ENCODE measurements around the gene PDXK. TPM values are rescaled to one million over a fixed set of nuclear protein-coding genes. Genes with fewer than 3 reads are reported as not detected.

PDXK gene
- total RNA-seq, 1 donor from 2014 or later: 12.5 TPM

DNA sequence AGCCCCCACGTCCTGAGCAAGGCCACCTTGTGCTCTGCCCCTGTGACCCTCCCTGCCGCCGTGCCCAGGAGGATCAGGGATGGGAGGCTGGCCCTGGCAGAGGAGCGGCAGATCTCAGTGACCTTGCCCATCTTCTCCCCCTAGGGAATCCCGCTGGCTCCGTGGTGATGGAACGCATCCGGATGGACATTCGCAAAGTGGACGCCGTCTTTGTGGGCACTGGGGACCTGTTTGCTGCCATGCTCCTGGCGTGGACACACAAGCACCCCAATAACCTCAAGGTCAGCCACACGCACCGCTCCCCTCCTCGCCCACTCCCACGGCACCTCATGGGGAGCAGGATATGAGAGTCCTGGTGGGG is 34.5 kb downstream of the PDXK start:
- no peaks in the 10 kb centered on the region for H3K27me3 ChIP-seq (ENCODE audit: control insufficient read depth in 3 of 3, insufficient read depth in 3 of 3, low read length in 3 of 3)
- no peak overlapping the region for H3K9ac ChIP-seq (ENCODE audit: low read depth in 1 of 3, low read length in 3 of 3)
- H3K4me3 ChIP-seq (ENCODE audit: low read length in 3 of 3): no peak overlapping the region
- peaks cover 36 to 43% (median 39%) of the 10 kb centered on the region in 3 donors for H3K36me3 ChIP-seq (ENCODE audit: control insufficient read depth in 3 of 3, insufficient read depth in 3 of 3, low read length in 3 of 3)
- H3K9me3 ChIP-seq (ENCODE audit: control insufficient read depth in 3 of 3, low read length in 3 of 3): no peaks in the 10 kb centered on the region
- H3K27ac ChIP-seq (ENCODE audit: low read depth, low read length): no peak overlapping the region
- H3K4me1 ChIP-seq (ENCODE audit: control insufficient read depth in 3 of 3, insufficient read depth in 3 of 3, low read length in 3 of 3): peaks cover 3 to 4% (median 4%) of the 10 kb centered on the region in 3 donors

DNA sequence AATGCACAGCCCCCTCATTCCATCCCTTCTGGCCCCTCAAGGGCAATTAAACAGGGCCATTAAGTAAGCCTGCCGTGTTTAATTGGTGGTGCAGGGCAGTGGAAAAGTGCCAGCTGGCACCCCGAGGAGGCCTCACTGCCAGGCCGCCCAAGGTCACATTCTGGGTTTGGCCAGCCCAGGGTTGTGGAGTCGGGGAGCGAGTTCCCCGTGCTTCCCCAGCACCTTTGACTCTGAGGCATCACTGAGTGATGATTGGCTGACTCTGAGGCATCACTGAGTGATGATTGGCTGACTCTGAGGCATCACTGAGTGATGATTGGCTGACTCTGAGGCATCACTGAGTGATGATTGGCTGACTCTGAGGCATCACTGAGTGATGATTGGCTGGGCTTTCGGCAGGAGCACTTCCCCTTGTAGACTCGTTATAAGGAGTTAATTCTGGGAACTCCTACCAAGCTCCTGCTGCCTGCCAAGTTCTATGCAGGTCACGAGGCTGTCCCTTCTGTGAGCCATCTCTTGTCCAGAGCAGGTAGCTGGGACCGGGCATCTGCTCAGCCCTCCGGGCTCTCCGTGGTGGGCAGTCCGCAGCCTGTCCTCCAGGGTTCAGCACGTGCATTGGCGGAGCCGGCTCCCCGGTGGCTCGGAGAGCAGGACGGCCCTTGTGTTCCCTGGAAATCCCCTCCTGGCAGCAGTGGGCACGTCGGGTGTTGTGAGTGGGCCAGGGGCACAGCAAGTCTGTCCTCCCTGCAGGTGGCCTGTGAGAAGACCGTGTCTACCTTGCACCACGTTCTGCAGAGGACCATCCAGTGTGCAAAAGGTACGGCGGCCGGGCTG is 36.2 kb downstream of the PDXK start:
- Histone ChIP-seq H3K4me1 (ENCODE audit: control insufficient read depth in 3 of 3, insufficient read depth in 3 of 3, low read length in 3 of 3) (peaks cover 3 to 4% (median 4%) of the 10 kb centered on the region in 3 donors), H3K9ac (ENCODE audit: low read depth in 1 of 3, low read length in 3 of 3) (no peak overlapping the region), H3K4me3 (ENCODE audit: low read length in 3 of 3) (no peak overlapping the region), H3K27me3 (ENCODE audit: control insufficient read depth in 3 of 3, insufficient read depth in 3 of 3, low read length in 3 of 3) (no peaks in the 10 kb centered on the region), H3K27ac (ENCODE audit: low read depth, low read length) (no peak overlapping the region), H3K9me3 (ENCODE audit: control insufficient read depth in 3 of 3, low read length in 3 of 3) (no peaks in the 10 kb centered on the region), H3K36me3 (ENCODE audit: control insufficient read depth in 3 of 3, insufficient read depth in 3 of 3, low read length in 3 of 3) (peaks cover 37 to 43% (median 38%) of the 10 kb centered on the region in 3 donors)

- no peaks in the 10 kb centered on the region for H3K9me3 ChIP-seq (ENCODE audit: control insufficient read depth in 3 of 3, low read length in 3 of 3)
- H3K36me3 ChIP-seq (ENCODE audit: control insufficient read depth in 3 of 3, insufficient read depth in 3 of 3, low read length in 3 of 3): peaks cover 33 to 36% (median 36%) of the 10 kb centered on the region in 3 donors
- H3K27me3 ChIP-seq (ENCODE audit: control insufficient read depth in 3 of 3, insufficient read depth in 3 of 3, low read length in 3 of 3): no peaks in the 10 kb centered on the region
- H3K27ac ChIP-seq (ENCODE audit: low read depth, low read length): no peak overlapping the region
- H3K4me1 ChIP-seq (ENCODE audit: control insufficient read depth in 3 of 3, insufficient read depth in 3 of 3, low read length in 3 of 3): peaks cover 3 to 4% (median 4%) of the 10 kb centered on the region in 3 donors
- H3K9ac ChIP-seq (ENCODE audit: low read depth in 1 of 3, low read length in 3 of 3): no peak overlapping the region
- no peak overlapping the region for H3K4me3 ChIP-seq (ENCODE audit: low read length in 3 of 3)
Measured at GRCh38 chr21:43755820-43756594, 37.1 kb downstream of the PDXK start.

GRCh38 chr21:43757601-43758000 is 38.7 kb downstream of the PDXK start:
- H3K9ac ChIP-seq (ENCODE audit: low read depth in 1 of 3, low read length in 3 of 3): peak overlapping the region in 1 of 3 donors; percentile 40
- H3K9me3 ChIP-seq (ENCODE audit: control insufficient read depth in 3 of 3, low read length in 3 of 3): no peaks in the 10 kb centered on the region
- H3K4me3 ChIP-seq (ENCODE audit: low read length in 3 of 3): no peak overlapping the region
- H3K27ac ChIP-seq (ENCODE audit: low read depth, low read length): no peak overlapping the region
- no peaks in the 10 kb centered on the region for H3K27me3 ChIP-seq (ENCODE audit: control insufficient read depth in 3 of 3, insufficient read depth in 3 of 3, low read length in 3 of 3)
- H3K36me3 ChIP-seq (ENCODE audit: control insufficient read depth in 3 of 3, insufficient read depth in 3 of 3, low read length in 3 of 3): peaks cover 27 to 35% (median 31%) of the 10 kb centered on the region in 3 donors
- peaks cover 3 to 4% (median 4%) of the 10 kb centered on the region in 3 donors for H3K4me1 ChIP-seq (ENCODE audit: control insufficient read depth in 3 of 3, insufficient read depth in 3 of 3, low read length in 3 of 3)

DNA sequence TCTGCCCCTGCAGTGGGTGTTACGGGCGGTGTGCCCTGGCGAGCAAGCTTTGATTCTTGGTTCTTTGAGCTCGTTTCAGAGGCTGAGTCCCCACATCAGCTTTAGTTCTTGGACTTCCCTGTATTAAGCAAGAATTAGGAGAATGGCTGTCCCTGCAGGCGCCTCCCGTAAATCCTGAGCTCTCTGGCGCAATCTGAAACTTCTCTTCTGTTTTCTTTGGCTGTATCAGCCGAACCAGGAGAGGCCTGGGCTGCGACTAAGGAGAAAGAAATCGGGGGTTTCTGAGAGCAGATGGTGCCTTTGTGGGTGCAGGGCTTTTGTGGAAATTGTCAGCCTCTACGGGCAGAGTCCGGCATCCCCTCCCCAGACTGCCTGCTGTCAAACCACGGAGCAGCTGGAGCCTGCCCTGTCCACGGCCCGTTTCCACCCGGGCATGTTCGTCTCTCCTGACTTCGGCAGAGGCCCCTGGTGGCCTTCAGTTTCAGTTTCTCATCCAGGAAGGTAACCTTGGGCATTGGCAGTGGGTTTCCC is 39.2 kb downstream of the PDXK start:
- H3K36me3 ChIP-seq (ENCODE audit: control insufficient read depth in 3 of 3, insufficient read depth in 3 of 3, low read length in 3 of 3): peaks cover 26 to 32% (median 26%) of the 10 kb centered on the region in 3 donors
- H3K4me3 ChIP-seq (ENCODE audit: low read length in 3 of 3): no peak overlapping the region
- H3K4me1 ChIP-seq (ENCODE audit: control insufficient read depth in 3 of 3, insufficient read depth in 3 of 3, low read length in 3 of 3): peaks cover 3 to 4% (median 4%) of the 10 kb centered on the region in 3 donors
- no peak overlapping the region for H3K27ac ChIP-seq (ENCODE audit: low read depth, low read length)
- no peaks in the 10 kb centered on the region for H3K27me3 ChIP-seq (ENCODE audit: control insufficient read depth in 3 of 3, insufficient read depth in 3 of 3, low read length in 3 of 3)
- peak overlapping the region in 1 of 3 donors; percentile 40 for H3K9ac ChIP-seq (ENCODE audit: low read depth in 1 of 3, low read length in 3 of 3)
- H3K9me3 ChIP-seq (ENCODE audit: control insufficient read depth in 3 of 3, low read length in 3 of 3): peaks cover 0 to 2% (median 0%) of the 10 kb centered on the region in 3 donors

- no peak overlapping the region for H3K9ac ChIP-seq (ENCODE audit: low read depth in 1 of 3, low read length in 3 of 3)
- H3K27ac ChIP-seq (ENCODE audit: low read depth, low read length): no peak overlapping the region
- peaks cover 0 to 2% (median 0%) of the 10 kb centered on the region in 3 donors for H3K9me3 ChIP-seq (ENCODE audit: control insufficient read depth in 3 of 3, low read length in 3 of 3)
- H3K36me3 ChIP-seq (ENCODE audit: control insufficient read depth in 3 of 3, insufficient read depth in 3 of 3, low read length in 3 of 3): peaks cover 20 to 28% (median 25%) of the 10 kb centered on the region in 3 donors
- peaks cover 3 to 4% (median 4%) of the 10 kb centered on the region in 3 donors for H3K4me1 ChIP-seq (ENCODE audit: control insufficient read depth in 3 of 3, insufficient read depth in 3 of 3, low read length in 3 of 3)
- no peak overlapping the region for H3K4me3 ChIP-seq (ENCODE audit: low read length in 3 of 3)
- no peaks in the 10 kb centered on the region for H3K27me3 ChIP-seq (ENCODE audit: control insufficient read depth in 3 of 3, insufficient read depth in 3 of 3, low read length in 3 of 3)
Measured at GRCh38 chr21:43758811-43759210, 39.9 kb downstream of the PDXK start.

DNA sequence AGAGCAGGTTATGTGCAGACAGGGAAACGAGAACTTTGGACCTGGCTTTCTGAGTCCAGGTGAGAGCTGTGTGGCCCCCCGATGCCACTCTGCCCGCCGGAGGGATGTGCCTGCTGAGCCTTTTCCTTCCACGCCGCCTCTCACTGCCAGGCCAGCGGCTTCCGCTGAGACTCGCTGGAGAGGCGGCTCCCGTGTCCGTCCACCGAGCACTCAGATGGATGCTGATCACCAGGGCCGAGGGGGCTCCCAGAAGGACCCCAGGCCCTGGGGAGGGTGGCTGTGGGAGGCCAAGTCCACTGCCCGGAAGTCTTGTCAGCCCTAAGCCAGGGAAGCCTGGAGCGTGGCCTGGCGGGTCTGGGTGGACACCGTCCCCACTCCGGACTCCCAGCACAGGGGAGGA is 40.7 kb downstream of the PDXK start:
- Histone ChIP-seq H3K9ac (ENCODE audit: low read depth in 1 of 3, low read length in 3 of 3) (no peak overlapping the region), H3K9me3 (ENCODE audit: control insufficient read depth in 3 of 3, low read length in 3 of 3) (peaks cover 0 to 2% (median 0%) of the 10 kb centered on the region in 3 donors), H3K4me1 (ENCODE audit: control insufficient read depth in 3 of 3, insufficient read depth in 3 of 3, low read length in 3 of 3) (peaks cover 3 to 4% (median 4%) of the 10 kb centered on the region in 3 donors), H3K27ac (ENCODE audit: low read depth, low read length) (no peak overlapping the region), H3K36me3 (ENCODE audit: control insufficient read depth in 3 of 3, insufficient read depth in 3 of 3, low read length in 3 of 3) (peaks cover 16 to 24% (median 20%) of the 10 kb centered on the region in 3 donors), H3K4me3 (ENCODE audit: low read length in 3 of 3) (no peak overlapping the region), H3K27me3 (ENCODE audit: control insufficient read depth in 3 of 3, insufficient read depth in 3 of 3, low read length in 3 of 3) (no peaks in the 10 kb centered on the region)

GRCh38 chr21:43760391-43760958 is 41.5 kb downstream of the PDXK start:
- Histone ChIP-seq H3K27me3 (ENCODE audit: control insufficient read depth in 3 of 3, insufficient read depth in 3 of 3, low read length in 3 of 3) (no peaks in the 10 kb centered on the region), H3K36me3 (ENCODE audit: control insufficient read depth in 3 of 3, insufficient read depth in 3 of 3, low read length in 3 of 3) (peaks cover 15 to 20% (median 17%) of the 10 kb centered on the region in 3 donors), H3K27ac (ENCODE audit: low read depth, low read length) (no peak overlapping the region), H3K4me1 (ENCODE audit: control insufficient read depth in 3 of 3, insufficient read depth in 3 of 3, low read length in 3 of 3) (peaks cover 3 to 4% (median 4%) of the 10 kb centered on the region in 3 donors), H3K4me3 (ENCODE audit: low read length in 3 of 3) (no peak overlapping the region), H3K9ac (ENCODE audit: low read depth in 1 of 3, low read length in 3 of 3) (no peak overlapping the region), H3K9me3 (ENCODE audit: control insufficient read depth in 3 of 3, low read length in 3 of 3) (peaks cover 0 to 2% (median 0%) of the 10 kb centered on the region in 3 donors)

- no peak overlapping the region for H3K4me3 ChIP-seq (ENCODE audit: low read length in 3 of 3)
- H3K4me1 ChIP-seq (ENCODE audit: control insufficient read depth in 3 of 3, insufficient read depth in 3 of 3, low read length in 3 of 3): peaks cover 3 to 4% (median 4%) of the 10 kb centered on the region in 3 donors
- H3K9ac ChIP-seq (ENCODE audit: low read depth in 1 of 3, low read length in 3 of 3): no peak overlapping the region
Measured at GRCh38 chr21:43761886-43762285, 43.0 kb downstream of the PDXK start.

More at GRCh38 chr21:43761886-43762285, 43.0 kb downstream of the PDXK start:
- H3K27ac ChIP-seq (ENCODE audit: low read depth, low read length): no peak overlapping the region
- no peaks in the 10 kb centered on the region for H3K27me3 ChIP-seq (ENCODE audit: control insufficient read depth in 3 of 3, insufficient read depth in 3 of 3, low read length in 3 of 3)
- peaks cover 0 to 2% (median 0%) of the 10 kb centered on the region in 3 donors for H3K9me3 ChIP-seq (ENCODE audit: control insufficient read depth in 3 of 3, low read length in 3 of 3)
- peaks cover under 1 to 12% (median 6%) of the 10 kb centered on the region in 3 donors for H3K36me3 ChIP-seq (ENCODE audit: control insufficient read depth in 3 of 3, insufficient read depth in 3 of 3, low read length in 3 of 3)
